ENCODE data around the gene PKD2L2. TPM values are rescaled to one million over a fixed set of nuclear protein-coding genes. Genes with fewer than 3 reads are reported as not detected.
"Not testable (repeated sequence)": the region's sequence is repeated elsewhere in the genome, so short reads cannot be mapped to it uniquely, and the experiment has no call there.

Gene PKD2L2
- total RNA-seq, 1 donor from 2014 or later, result 0.10 TPM

GRCh38 chr5:137957948-137958347 lies 68.7 kb downstream of the PKD2L2 start:
- no peak for DNase-seq

GRCh38 chr5:137959488-137959887 lies 70.2 kb downstream of the PKD2L2 start:
- DNase-seq, result no peak

GRCh38 chr5:137960141-137960540 lies 70.9 kb downstream of the PKD2L2 start:
- no peak for DNase-seq

DNA sequence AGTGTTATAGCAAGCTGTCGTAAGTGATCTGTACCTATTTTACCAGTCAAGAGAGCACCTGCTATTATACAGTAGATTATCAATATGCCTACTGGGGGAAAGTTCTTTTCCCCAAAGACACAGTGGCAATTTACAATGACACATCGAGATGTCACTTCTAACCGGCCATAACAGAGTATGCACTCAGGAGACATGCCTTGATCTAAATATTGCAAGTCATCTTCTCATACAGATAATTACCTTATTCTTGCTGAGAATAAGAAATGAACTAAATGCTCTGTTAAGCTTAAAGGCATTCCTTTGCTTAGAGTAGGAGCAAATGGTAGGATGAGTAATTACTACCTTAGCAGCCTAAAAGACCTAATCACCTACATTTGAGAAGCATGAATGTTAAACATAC lies 71.6 kb downstream of the PKD2L2 start:
- no peak for DNase-seq

GRCh38 chr5:137970384-137970783 lies 81.1 kb downstream of the PKD2L2 start:
- DNase-seq, result not testable (repeated sequence)

- DNase-seq, result no peak
Measured at GRCh38 chr5:137975208-137975607, 86.0 kb downstream of the PKD2L2 start.

GRCh38 chr5:137989419-137989818 lies 100.2 kb downstream of the PKD2L2 start:
- no peak for DNase-seq

Other genes with a start within 250 kb of the PKD2L2 start
- gene KLHL3, start 153.4 kb upstream of the PKD2L2 start, total RNA-seq, result 6.2 TPM
- 17.8 TPM for gene HNRNPA0, start 135.1 kb upstream of the PKD2L2 start, total RNA-seq
- 26.8 TPM for gene MYOT, start 21.6 kb upstream of the PKD2L2 start, total RNA-seq
- gene FAM13B, start 143.6 kb downstream of the PKD2L2 start, total RNA-seq, result 31.9 TPM
- not detected for gene WNT8A, start 194.6 kb downstream of the PKD2L2 start, total RNA-seq
- gene NME5, start 250.0 kb downstream of the PKD2L2 start, total RNA-seq, result 1.3 TPM

Data from skin of body (tissue), 2 donors.